Small intestine (tissue), 7 donors: Measurements from ENCODE around the gene DNAJC3. TPM values are rescaled to one million over a fixed set of nuclear protein-coding genes. Genes with fewer than 3 reads are reported as not detected.
A peak's percentile ranks its signal among the peaks of the same experiment; 100 is the strongest.
"Not testable (repeated sequence)": the region's sequence is repeated elsewhere in the genome, so short reads cannot be mapped to it uniquely, and the experiment has no call there.

ENCODE experiments used
- DNase-seq, 2 donors: peaks; one replicate each; pipeline versions ENCODE4 v3.0.0 to v3.0.0-alpha.2; 2013
- FAIRE-seq: peaks from 2 replicates; lab custom pipeline; 2012; peaks lifted over from hg19 to GRCh38; lab: Jason Lieb, UNC
- H3K27ac ChIP-seq, 3 donors: one replicate each; pipeline ENCODE4 v1.5.1; 2013; ENCODE audit warnings: low read length in 2 of 3, mild to moderate bottlenecking in 2 of 3, control low read depth in 1 of 3, inconsistent platforms in 1 of 3, low read depth in 1 of 3, moderate library complexity in 1 of 3
- H3K27me3 ChIP-seq, 3 donors: one replicate each; pipeline ENCODE4 v1.6.1; 2013; ENCODE audit warnings: low read length in 3 of 3, inconsistent platforms in 1 of 3; ENCODE audit not compliant: control insufficient read depth in 3 of 3, insufficient read depth in 3 of 3
- H3K36me3 ChIP-seq, 3 donors: one replicate each; pipeline ENCODE4 v1.6.1; 2013; ENCODE audit warnings: low read length in 3 of 3, inconsistent platforms in 1 of 3, low read depth in 1 of 3, mild to moderate bottlenecking in 1 of 3, moderate library complexity in 1 of 3; ENCODE audit not compliant: control insufficient read depth in 3 of 3, insufficient read depth in 2 of 3
- H3K4me1 ChIP-seq, 3 donors: one replicate each; pipeline ENCODE4 v1.6.1; 2013; ENCODE audit warnings: low read length in 2 of 3, inconsistent platforms in 1 of 3, low read depth in 1 of 3, mild to moderate bottlenecking in 1 of 3, moderate library complexity in 1 of 3; ENCODE audit not compliant: control insufficient read depth in 3 of 3, insufficient read depth in 2 of 3
- H3K4me3 ChIP-seq, 3 donors: one replicate each; pipeline ENCODE4 v1.5.1; 2013; ENCODE audit warnings: low read length in 3 of 3, control low read depth in 1 of 3, inconsistent platforms in 1 of 3, low read depth in 1 of 3, mild to moderate bottlenecking in 1 of 3, moderate library complexity in 1 of 3
- H3K9me3 ChIP-seq, 2 donors: one replicate each; pipeline ENCODE4 v1.6.1; 2013; ENCODE audit warnings: low read depth in 1 of 2, low read length in 1 of 2; ENCODE audit not compliant: control insufficient read depth in 2 of 2, insufficient read depth in 1 of 2
- WGBS, 3 donors: extraction: QIAGEN DNeasy Blood & Tissue Kit; methylation state at CpG; one replicate each; pipeline ENCODE4 v1.1.7; 2013; 5-methylcytosine and 5-hydroxymethylcytosine counted together
- polyA plus RNA-seq, 4 donors: library from polyadenylated mRNA; stranded (reverse) in 3 of 4; unstranded in 1 of 4; fragments of 200-250 nt in 3 of 4; fragments of 120-200 nt in 1 of 4; gene quantifications; one replicate each; pipeline versions ENCODE4 v1.2.1 to v1.2.3, GENCODE V29; 2013
- donor health status: healthy with polysubstance abuse.
- donor health status: control.
- donor health status: control.
- donor health status: Bipolar disorder and iron deficiency.
- donor health status: healthy.

The DNAJC3 gene
- polyA plus RNA-seq, 4 donors = 8.7 to 50.3 (median 19.3) TPM

- 59 to 77% (median 60%) methylated on average over 3 of the region's 3 CpGs for WGBS, 3 donors
- no peak overlapping the region for H3K27ac ChIP-seq
- peaks cover 0 to 8% (median 0%) of the 10 kb centered on the region in 3 donors for H3K4me1 ChIP-seq
Measured at GRCh38 chr13:95652821-95653220, 24.1 kb upstream of the DNAJC3 start.

DNA sequence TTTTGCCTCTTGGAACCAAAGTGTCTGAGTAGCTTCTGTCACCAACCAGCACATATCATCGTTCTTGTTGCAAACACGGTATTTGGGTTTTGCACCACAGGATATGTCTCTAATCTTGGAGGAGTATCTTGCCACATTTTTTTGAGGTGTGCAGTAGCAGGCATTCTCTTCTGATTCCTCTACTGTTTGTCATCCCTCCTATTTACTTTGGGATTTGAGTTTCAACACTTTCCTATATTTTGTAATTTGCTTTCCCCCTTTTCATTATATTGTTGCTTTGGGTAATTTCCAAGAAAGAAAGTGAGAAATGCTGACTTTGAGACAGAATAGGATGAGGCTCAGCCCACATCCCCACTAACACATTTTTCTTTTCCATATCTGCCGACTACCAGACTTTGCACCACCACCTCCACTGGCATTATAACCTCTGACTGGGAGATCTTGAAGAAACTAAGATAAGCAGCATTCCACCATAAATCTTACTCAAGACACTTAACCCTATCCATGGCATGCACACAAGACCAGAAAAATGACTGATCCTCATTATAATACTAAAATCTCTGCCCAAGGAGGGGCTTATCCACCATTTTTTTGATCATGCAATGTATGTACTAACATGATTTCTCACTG lies 20.4 kb upstream of the DNAJC3 start:
- Histone ChIP-seq H3K4me1 (peaks cover 0 to 8% (median 0%) of the 10 kb centered on the region in 3 donors), H3K27me3 (peaks cover 0 to 3% (median 0%) of the 10 kb centered on the region in 3 donors), H3K27ac (peak overlapping the region in 1 of 3 donors; percentile 21), H3K36me3 (no peaks in the 10 kb centered on the region), H3K4me3 (no peak overlapping the region), H3K9me3 (peaks cover 0 to 3% of the 10 kb centered on the region in 2 donors)
- FAIRE-seq = no peak
- DNase-seq = peak in 1 of 2 donors; percentile 65
- WGBS, 3 donors = 35 to 59% (median 58%) methylated on average over 3 of the region's 3 CpGs

More at GRCh38 chr13:95652821-95653220, 24.1 kb upstream of the DNAJC3 start:
- Histone ChIP-seq H3K9me3 (peaks cover 0 to 3% of the 10 kb centered on the region in 2 donors), H3K36me3 (no peaks in the 10 kb centered on the region), H3K4me3 (no peak overlapping the region), H3K27me3 (peaks cover 0 to 3% (median 0%) of the 10 kb centered on the region in 3 donors)
- DNase-seq = no peak
- no peak for FAIRE-seq

DNA sequence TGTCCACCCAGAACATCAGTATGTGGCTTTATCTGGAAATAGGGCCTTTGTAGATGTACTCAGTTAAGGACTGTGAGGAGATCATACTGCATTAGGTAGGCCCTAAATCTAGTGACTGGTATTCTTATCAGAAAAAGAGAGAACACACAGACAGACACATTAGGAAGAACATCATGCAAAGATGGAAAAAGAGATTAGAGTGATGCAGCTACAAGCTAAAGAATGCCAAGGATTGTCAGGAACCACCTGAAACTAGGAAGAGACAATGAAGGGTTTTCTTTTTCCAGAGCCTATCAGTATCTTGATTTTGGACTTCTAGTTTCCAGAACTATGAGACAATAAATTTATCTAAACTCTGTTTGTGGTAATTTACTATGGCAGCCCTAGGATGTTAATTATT lies 17.4 kb upstream of the DNAJC3 start:
- Histone ChIP-seq H3K36me3 (no peaks in the 10 kb centered on the region), H3K9me3 (peaks cover 0 to 6% of the 10 kb centered on the region in 2 donors), H3K27me3 (peaks cover 0 to 3% (median 0%) of the 10 kb centered on the region in 3 donors), H3K4me3 (no peak overlapping the region), H3K27ac (no peak overlapping the region), H3K4me1 (peaks cover 0 to 8% (median 0%) of the 10 kb centered on the region in 3 donors)
- FAIRE-seq = no peak
- DNase-seq = no peak

GRCh38 chr13:95660981-95661581 lies 15.9 kb upstream of the DNAJC3 start:
- H3K27me3 ChIP-seq = no peaks in the 10 kb centered on the region
- FAIRE-seq = peak; percentile 73
- peaks cover 0 to 3% (median 0%) of the 10 kb centered on the region in 3 donors for H3K4me1 ChIP-seq
- no peak overlapping the region for H3K4me3 ChIP-seq
- H3K9me3 ChIP-seq = peaks cover 0 to 3% of the 10 kb centered on the region in 2 donors
- no peaks in the 10 kb centered on the region for H3K36me3 ChIP-seq
- peak; percentile 40 to 50 for DNase-seq
- no peak overlapping the region for H3K27ac ChIP-seq

GRCh38 chr13:95667235-95667634 lies 9.7 kb upstream of the DNAJC3 start:
- H3K4me3 ChIP-seq, H3K27me3 ChIP-seq, DNase-seq, H3K27ac ChIP-seq, H3K4me1 ChIP-seq, H3K36me3 ChIP-seq, FAIRE-seq: not testable (repeated sequence)
- peaks cover 2 to 29% of the 10 kb centered on the region in 2 donors for H3K9me3 ChIP-seq

DNA sequence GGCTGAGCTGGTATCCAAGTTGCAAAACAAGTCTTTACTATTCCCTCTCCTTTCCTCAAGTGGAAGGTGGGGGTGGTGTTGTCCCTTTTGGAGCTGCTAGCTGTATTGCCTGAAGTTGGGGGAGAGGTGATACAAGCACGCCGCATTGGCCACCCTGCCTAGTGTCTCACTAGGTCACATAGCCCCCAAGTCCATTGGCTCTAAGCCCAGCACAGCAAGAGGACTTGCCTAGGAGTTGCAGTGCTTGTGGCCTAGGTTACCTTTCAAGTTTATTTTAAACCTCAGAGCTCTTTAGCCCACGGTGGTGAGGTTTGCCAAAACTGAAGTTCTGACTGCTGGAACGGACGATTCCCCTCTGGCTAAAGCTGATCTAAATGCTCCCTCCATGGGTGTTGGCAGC lies 5.3 kb upstream of the DNAJC3 start:
- Histone ChIP-seq H3K9me3 (peaks cover 2 to 32% of the 10 kb centered on the region in 2 donors), H3K4me1 (peaks cover 0 to 3% (median 0%) of the 10 kb centered on the region in 3 donors), H3K27ac (no peak overlapping the region), H3K36me3 (peaks cover 0 to 2% (median 2%) of the 10 kb centered on the region in 3 donors), H3K4me3 (no peak overlapping the region), H3K27me3 (no peaks in the 10 kb centered on the region)
- WGBS, 3 donors = 97 to 98% (median 97%) methylated on average over 5 of the region's 5 CpGs
- DNase-seq = no peak
- FAIRE-seq = no peak

DNA sequence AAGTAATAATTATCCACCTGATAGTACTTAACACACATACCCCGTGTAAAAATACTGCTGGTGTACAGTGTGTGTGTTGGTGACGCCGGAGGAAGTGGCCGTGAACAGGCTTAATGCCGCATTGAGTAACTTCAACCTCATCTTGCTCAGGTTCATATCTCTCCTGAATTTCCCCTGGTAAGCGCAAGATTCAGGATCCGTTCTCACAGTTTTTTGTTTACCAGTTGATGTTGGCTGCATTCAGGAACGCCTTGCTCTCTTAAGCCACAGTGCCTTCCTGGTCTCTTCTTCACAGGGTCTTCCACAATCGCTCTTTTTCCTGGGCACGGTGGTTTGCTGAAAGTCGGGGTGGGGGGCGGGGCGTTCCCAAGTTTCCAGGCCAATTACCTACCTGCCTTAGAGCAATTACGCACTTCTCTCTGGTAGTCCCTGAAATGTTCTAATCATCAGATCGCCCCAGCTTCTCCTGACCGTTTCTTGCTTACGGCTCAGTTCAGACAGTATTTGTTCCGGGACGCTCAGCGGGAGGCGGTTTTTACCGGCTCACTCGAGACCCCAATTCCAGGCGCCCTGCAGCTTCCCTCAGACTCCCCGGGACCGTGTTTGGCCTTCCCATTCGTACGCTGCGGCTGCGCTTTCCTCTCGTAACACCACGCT lies 706 bp upstream of the DNAJC3 start:
- H3K27me3 ChIP-seq = no peaks in the 10 kb centered on the region
- H3K4me1 ChIP-seq = peaks cover 0 to 9% (median 5%) of the 10 kb centered on the region in 3 donors
- FAIRE-seq (no peak), DNase-seq (peak; percentile 65 to 84)
- H3K9me3 ChIP-seq = peaks cover 0 to 12% of the 10 kb centered on the region in 2 donors
- H3K27ac ChIP-seq = peak overlapping the region; percentile 79 to 98 (median 91)
- 0 to 1% (median 1%) methylated on average over 32 of the region's 32 CpGs for WGBS, 3 donors
- H3K4me3 ChIP-seq = peak overlapping the region; percentile 60 to 81 (median 63)
- H3K36me3 ChIP-seq = peaks cover 0 to 2% (median 0%) of the 10 kb centered on the region in 3 donors

DNA sequence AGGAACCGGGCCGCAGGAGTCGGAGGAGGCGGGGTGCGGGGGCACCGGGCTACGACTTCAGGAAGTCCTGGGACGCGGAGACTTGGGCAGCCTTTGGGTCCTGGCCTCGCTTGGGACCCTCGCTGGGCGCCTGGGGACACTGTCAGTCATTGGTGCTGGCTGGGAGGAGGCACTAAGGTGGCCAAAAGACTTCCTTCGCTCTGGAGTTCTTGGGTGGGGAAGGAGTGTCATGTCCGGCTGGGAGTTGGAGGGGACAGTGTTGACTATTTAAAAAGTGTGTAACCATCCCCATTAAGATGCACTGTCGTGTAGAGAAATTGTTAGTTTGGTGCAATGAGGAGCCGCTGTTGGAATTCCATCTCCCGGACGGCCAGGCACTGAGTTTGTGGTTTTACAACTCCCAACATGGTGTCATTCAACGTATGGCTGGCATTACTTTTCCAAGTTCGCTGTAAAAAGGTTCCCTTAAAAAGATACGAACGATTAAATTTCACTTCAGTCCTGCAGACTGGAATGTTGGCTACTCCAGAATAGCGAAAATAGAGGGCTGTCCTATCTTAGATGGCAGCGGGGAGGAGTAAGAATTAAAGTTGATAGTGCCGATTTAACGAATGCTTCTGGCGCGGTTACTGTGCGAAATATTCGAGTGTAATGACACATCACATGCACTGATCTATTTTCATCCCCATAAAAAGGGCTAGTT lies 776 bp downstream of the DNAJC3 start:
- DNase-seq (peak; percentile 52 to 63), FAIRE-seq (no peak)

More for the DNA sequence above, 776 bp downstream of the DNAJC3 start:
- peak overlapping the region; percentile 80 to 98 (median 84) for H3K4me3 ChIP-seq
- H3K9me3 ChIP-seq = peaks cover 0 to 3% of the 10 kb centered on the region in 2 donors
- 1 to 2% (median 1%) methylated on average over 27 to 30 of the region's 30 CpGs for WGBS, 3 donors
- H3K4me1 ChIP-seq = peaks cover 0 to 9% (median 5%) of the 10 kb centered on the region in 3 donors
- H3K27ac ChIP-seq = peak overlapping the region; percentile 92 to 97 (median 94)
- H3K36me3 ChIP-seq = peaks cover 0 to 2% (median 0%) of the 10 kb centered on the region in 3 donors
- no peaks in the 10 kb centered on the region for H3K27me3 ChIP-seq
